Neural crest cell (in vitro differentiated cells): ENCODE measurements around the gene RANBP9. TPM values are rescaled to one million over a fixed set of nuclear protein-coding genes. Genes with fewer than 3 reads are reported as not detected.

Experiments
- DNase-seq: peaks from one replicate; pipeline ENCODE4 v3.0.0; 2021; ENCODE audit warnings: low read depth, mixed read lengths, low spot score
- H3K27ac Mint-ChIP-seq: one replicate; pipeline ENCODE4 v1.8.0; 2021; ENCODE audit warnings: mild to moderate bottlenecking, mixed read lengths; ENCODE audit not compliant: unreplicated experiment
- H3K27me3 Mint-ChIP-seq: 2 replicates; pipeline ENCODE4 v1.8.0; 2021; ENCODE audit warnings: low read depth, mild to moderate bottlenecking, mixed read lengths
- H3K36me3 Mint-ChIP-seq: 2 replicates; pipeline ENCODE4 v1.8.0; 2021; ENCODE audit warnings: low read depth, mild to moderate bottlenecking, mixed read lengths
- H3K4me1 Mint-ChIP-seq: 2 replicates; pipeline ENCODE4 v1.8.0; 2021; ENCODE audit warnings: mixed read lengths
- H3K4me3 Mint-ChIP-seq: one replicate; pipeline ENCODE4 v1.8.0; 2021; ENCODE audit warnings: mild to moderate bottlenecking, mixed read lengths
- H3K9me3 Mint-ChIP-seq: 2 replicates; pipeline ENCODE4 v1.8.0; 2021; ENCODE audit warnings: mixed read lengths
- CTCF ChIP-seq: fragments of 200-600 bp; sonication (generic); conservative IDR thresholded peaks from 2 replicates; pipeline ENCODE4 v1.5.0; 2021; ENCODE audit warnings: antibody characterized with exemption, mild to moderate bottlenecking
- total RNA-seq: library from RNA; stranded (reverse); gene quantifications from 2 replicates; pipeline ENCODE4 v1.2.1, GENCODE V29; 2021

RANBP9 gene
- total RNA-seq, 1 donor from 2014 or later, result 41.2 TPM

GRCh38 chr6:13597073-13597472 lies 114.6 kb downstream of the RANBP9 start:
- peaks cover 9% of the 10 kb centered on the region for H3K36me3 Mint-ChIP-seq
- H3K4me1 Mint-ChIP-seq, result no peaks in the 10 kb centered on the region
- H3K27ac Mint-ChIP-seq, result no peak overlapping the region
- no peaks in the 10 kb centered on the region for H3K9me3 Mint-ChIP-seq
- TF ChIP-seq CTCF, result no peak
- no peak for DNase-seq
- H3K4me3 Mint-ChIP-seq, result no peak overlapping the region
- H3K27me3 Mint-ChIP-seq, result no peaks in the 10 kb centered on the region

GRCh38 chr6:13593720-13594119 lies 117.9 kb downstream of the RANBP9 start:
- Mint-ChIP-seq H3K9me3 (no peaks in the 10 kb centered on the region), H3K27me3 (no peaks in the 10 kb centered on the region)

GRCh38 chr6:13593103-13593502 lies 118.5 kb downstream of the RANBP9 start:
- H3K4me1 Mint-ChIP-seq, result no peaks in the 10 kb centered on the region
- no peaks in the 10 kb centered on the region for H3K27me3 Mint-ChIP-seq
- no peak for TF ChIP-seq CTCF
- no peak overlapping the region for H3K4me3 Mint-ChIP-seq
- no peak for DNase-seq
- H3K27ac Mint-ChIP-seq, result no peak overlapping the region
- peaks cover 8% of the 10 kb centered on the region for H3K36me3 Mint-ChIP-seq
- no peaks in the 10 kb centered on the region for H3K9me3 Mint-ChIP-seq

More at GRCh38 chr6:13593720-13594119, 117.9 kb downstream of the RANBP9 start:
- DNase-seq, result no peak
- peaks cover 9% of the 10 kb centered on the region for H3K36me3 Mint-ChIP-seq
- no peak overlapping the region for H3K27ac Mint-ChIP-seq
- no peak overlapping the region for H3K4me3 Mint-ChIP-seq
- H3K4me1 Mint-ChIP-seq, result no peaks in the 10 kb centered on the region
- no peak for TF ChIP-seq CTCF

- Mint-ChIP-seq H3K9me3 (no peaks in the 10 kb centered on the region), H3K4me3 (no peak overlapping the region), H3K27me3 (no peaks in the 10 kb centered on the region), H3K36me3 (peaks cover 3% of the 10 kb centered on the region), H3K27ac (no peak overlapping the region), H3K4me1 (no peaks in the 10 kb centered on the region)
- no peak for TF ChIP-seq CTCF
- DNase-seq, result no peak
Observed at GRCh38 chr6:13591205-13591921, 120.3 kb downstream of the RANBP9 start.

- peaks cover 6% of the 10 kb centered on the region for H3K36me3 Mint-ChIP-seq
- H3K9me3 Mint-ChIP-seq, result no peaks in the 10 kb centered on the region
- no peak overlapping the region for H3K4me3 Mint-ChIP-seq
- no peak overlapping the region for H3K27ac Mint-ChIP-seq
- H3K4me1 Mint-ChIP-seq, result no peaks in the 10 kb centered on the region
- no peaks in the 10 kb centered on the region for H3K27me3 Mint-ChIP-seq
- no peak for DNase-seq
- no peak for TF ChIP-seq CTCF
Observed at GRCh38 chr6:13590574-13591153, 121.0 kb downstream of the RANBP9 start.
